SU-DHL-6 (cell line): ENCODE data around the gene PTPRN2.

ENCODE experiments used
- CTCF ChIP-seq: fragments of 200-600 bp; sonication (generic); IDR thresholded peaks from one replicate; pipeline ENCODE4 v1.5.1; 2017; ENCODE audit warnings: antibody characterized with exemption, mild to moderate bottlenecking, low read length, moderate library complexity; ENCODE audit not compliant: insufficient read depth, poor library complexity, severe bottlenecking
- EZH2phosphoT487 ChIP-seq: fragments of 200-600 bp; sonication (generic), shearing (Covaris generic); conservative IDR thresholded peaks from 2 replicates; pipeline ENCODE4 v1.6.1; 2018; ENCODE audit warnings: mild to moderate bottlenecking, antibody characterized with exemption, low read length, moderate library complexity, mixed read lengths

- no peak for TF ChIP-seq CTCF
- no peak for TF ChIP-seq EZH2phosphoT487
These were observed 1023.0 kb downstream of the PTPRN2 start for GRCh38 chr7:157564517-157565177.
